Chondrocyte (in vitro differentiated cells): Measurements from ENCODE around the gene AKAP8. TPM values are rescaled to one million over a fixed set of nuclear protein-coding genes. Genes with fewer than 3 reads are reported as not detected.
"Not testable (repeated sequence)": the region's sequence is repeated elsewhere in the genome, so short reads cannot be mapped to it uniquely, and the experiment has no call there.

Experiments
- DNase-seq: peaks from one replicate; pipeline ENCODE4 v3.0.0; 2021; ENCODE audit warnings: mixed read lengths, low spot score
- H3K27ac Mint-ChIP-seq: one replicate; pipeline ENCODE4 v1.8.0; 2021; ENCODE audit warnings: mild to moderate bottlenecking, moderate library complexity, mixed read lengths; ENCODE audit not compliant: unreplicated experiment
- H3K27me3 Mint-ChIP-seq: 2 replicates; pipeline ENCODE4 v1.8.0; 2021; ENCODE audit warnings: low read depth, mixed read lengths
- H3K36me3 Mint-ChIP-seq: 2 replicates; pipeline ENCODE4 v1.8.0; 2021; ENCODE audit warnings: low read depth, mixed read lengths
- H3K4me1 Mint-ChIP-seq: 2 replicates; pipeline ENCODE4 v1.8.0; 2021; ENCODE audit warnings: low read depth, mild to moderate bottlenecking, mixed read lengths
- H3K4me3 Mint-ChIP-seq: one replicate; pipeline ENCODE4 v1.8.0; 2021; ENCODE audit warnings: mild to moderate bottlenecking, moderate library complexity, mixed read lengths; ENCODE audit not compliant: unreplicated experiment
- H3K9me3 Mint-ChIP-seq: 2 replicates; pipeline ENCODE4 v1.8.0; 2021; ENCODE audit warnings: low read depth, mixed read lengths
- total RNA-seq: library from RNA; stranded (reverse); gene quantifications from 3 replicates; pipeline ENCODE4 v1.2.1, GENCODE V29; 2021
- TF ChIP-seq, protein P1 (sequence below): fragments of 200-600 bp; sonication (generic); IDR thresholded peaks from 2 replicates; pipeline ENCODE4 v1.5.0; 2021; ENCODE audit warnings: antibody characterized with exemption, mild to moderate bottlenecking, moderate library complexity

Gene AKAP8
- total RNA-seq, 1 donor from 2014 or later: 23.5 TPM

DNA sequence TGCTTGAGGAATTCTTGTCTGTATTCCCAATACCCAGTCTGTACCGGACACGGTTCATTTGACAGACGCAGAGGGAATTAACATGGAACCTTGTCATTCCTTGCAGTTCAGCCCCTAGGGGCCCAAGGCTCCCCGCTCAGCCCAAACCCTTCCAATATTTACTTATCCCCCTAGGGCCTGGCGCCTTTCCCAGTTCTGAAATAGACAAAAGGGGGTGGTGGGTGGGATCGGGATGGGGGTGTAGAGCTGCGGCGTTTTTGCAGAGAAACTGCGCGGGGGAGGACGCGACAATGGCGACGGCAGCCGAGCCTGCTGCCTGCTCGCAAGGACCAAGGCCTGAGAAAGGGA, 38.6 kb upstream of the AKAP8 start:
- H3K9me3 Mint-ChIP-seq: no peaks in the 10 kb centered on the region
- peak overlapping the region; percentile 99 for H3K27ac Mint-ChIP-seq
- H3K4me3 Mint-ChIP-seq: peak overlapping the region; percentile 87
- TF ChIP-seq, protein P1, sequence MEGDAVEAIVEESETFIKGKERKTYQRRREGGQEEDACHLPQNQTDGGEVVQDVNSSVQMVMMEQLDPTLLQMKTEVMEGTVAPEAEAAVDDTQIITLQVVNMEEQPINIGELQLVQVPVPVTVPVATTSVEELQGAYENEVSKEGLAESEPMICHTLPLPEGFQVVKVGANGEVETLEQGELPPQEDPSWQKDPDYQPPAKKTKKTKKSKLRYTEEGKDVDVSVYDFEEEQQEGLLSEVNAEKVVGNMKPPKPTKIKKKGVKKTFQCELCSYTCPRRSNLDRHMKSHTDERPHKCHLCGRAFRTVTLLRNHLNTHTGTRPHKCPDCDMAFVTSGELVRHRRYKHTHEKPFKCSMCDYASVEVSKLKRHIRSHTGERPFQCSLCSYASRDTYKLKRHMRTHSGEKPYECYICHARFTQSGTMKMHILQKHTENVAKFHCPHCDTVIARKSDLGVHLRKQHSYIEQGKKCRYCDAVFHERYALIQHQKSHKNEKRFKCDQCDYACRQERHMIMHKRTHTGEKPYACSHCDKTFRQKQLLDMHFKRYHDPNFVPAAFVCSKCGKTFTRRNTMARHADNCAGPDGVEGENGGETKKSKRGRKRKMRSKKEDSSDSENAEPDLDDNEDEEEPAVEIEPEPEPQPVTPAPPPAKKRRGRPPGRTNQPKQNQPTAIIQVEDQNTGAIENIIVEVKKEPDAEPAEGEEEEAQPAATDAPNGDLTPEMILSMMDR: peak; percentile 17
- DNase-seq: no peak
- H3K36me3 Mint-ChIP-seq: peaks cover 10% of the 10 kb centered on the region
- H3K27me3 Mint-ChIP-seq: no peaks in the 10 kb centered on the region
- peaks cover 42% of the 10 kb centered on the region for H3K4me1 Mint-ChIP-seq

DNA sequence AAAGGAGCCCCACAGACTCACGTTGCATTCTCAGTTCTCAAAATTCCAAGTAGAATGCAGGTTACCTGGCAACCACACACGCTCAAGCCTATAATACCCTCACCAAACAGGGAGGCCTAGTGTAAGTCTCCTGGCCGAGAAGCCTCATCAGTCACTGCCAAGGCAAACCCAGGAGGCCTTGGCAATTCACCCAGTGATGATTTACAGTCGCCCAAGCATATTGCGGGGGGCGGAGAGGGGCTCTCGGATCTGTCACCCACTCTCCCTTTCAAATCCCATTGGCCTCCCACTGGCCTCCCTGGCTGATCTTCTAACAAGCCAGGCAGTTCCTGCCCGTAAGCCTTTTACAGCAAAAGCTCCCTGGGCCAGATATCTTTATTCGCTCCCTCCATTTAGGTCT, 38.1 kb upstream of the AKAP8 start:
- peak overlapping the region; percentile 99 for H3K27ac Mint-ChIP-seq
- no peaks in the 10 kb centered on the region for H3K9me3 Mint-ChIP-seq
- TF ChIP-seq, protein P1: no peak

DNA sequence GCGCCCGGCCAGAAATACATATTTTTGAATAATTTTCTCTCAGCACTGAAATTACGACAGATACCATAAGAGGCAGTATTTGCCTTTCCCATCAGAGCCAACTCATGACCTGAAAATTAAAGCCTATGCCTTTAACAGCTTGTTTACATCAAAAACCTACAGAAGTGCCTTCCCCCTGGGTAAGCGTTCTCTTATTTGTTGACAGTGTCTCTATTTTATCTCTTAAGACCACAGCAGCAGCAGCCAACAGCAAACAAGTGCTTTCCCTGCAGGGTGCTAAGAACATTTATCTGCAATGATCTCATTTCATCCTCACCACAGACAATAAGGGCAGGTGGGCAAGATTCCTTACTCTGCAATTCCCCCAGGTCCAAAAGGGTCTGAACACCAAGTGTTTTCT, 33.2 kb upstream of the AKAP8 start:
- peak overlapping the region; percentile 3 for H3K27ac Mint-ChIP-seq
- TF ChIP-seq, protein P1: peak; percentile 23
- H3K27me3 Mint-ChIP-seq: no peaks in the 10 kb centered on the region
- peaks cover 7% of the 10 kb centered on the region for H3K36me3 Mint-ChIP-seq
- H3K4me3 Mint-ChIP-seq: no peak overlapping the region
- no peaks in the 10 kb centered on the region for H3K9me3 Mint-ChIP-seq
- no peak for DNase-seq
- peaks cover 48% of the 10 kb centered on the region for H3K4me1 Mint-ChIP-seq

More for the DNA sequence above, 38.1 kb upstream of the AKAP8 start:
- DNase-seq: no peak
- peak overlapping the region; percentile 87 for H3K4me3 Mint-ChIP-seq
- no peaks in the 10 kb centered on the region for H3K27me3 Mint-ChIP-seq
- peaks cover 47% of the 10 kb centered on the region for H3K4me1 Mint-ChIP-seq
- peaks cover 7% of the 10 kb centered on the region for H3K36me3 Mint-ChIP-seq

DNA sequence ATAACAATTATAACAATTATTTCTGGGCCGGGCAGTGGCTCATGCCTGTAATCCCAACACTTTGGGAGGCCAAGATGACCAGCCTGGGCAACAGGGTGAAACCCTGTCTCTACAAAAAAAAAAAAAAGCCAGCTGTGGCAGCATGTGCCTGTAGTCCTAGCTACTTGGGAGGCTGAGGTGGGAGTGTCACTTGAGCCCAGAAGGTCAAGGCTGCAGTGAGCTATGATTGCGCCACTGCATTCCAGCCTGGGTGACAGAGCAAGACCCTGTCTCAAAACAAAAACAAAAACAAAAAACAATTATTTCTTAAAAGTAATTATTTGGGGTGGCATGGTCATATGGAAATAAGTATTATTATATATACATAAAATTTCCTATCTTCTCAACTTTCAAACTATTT, 31.8 kb upstream of the AKAP8 start:
- DNase-seq, H3K27me3 Mint-ChIP-seq, H3K36me3 Mint-ChIP-seq, H3K9me3 Mint-ChIP-seq, H3K4me3 Mint-ChIP-seq: not testable (repeated sequence)
- peaks cover 36% of the 10 kb centered on the region for H3K4me1 Mint-ChIP-seq
- H3K27ac Mint-ChIP-seq: peak overlapping the region; percentile 70

DNA sequence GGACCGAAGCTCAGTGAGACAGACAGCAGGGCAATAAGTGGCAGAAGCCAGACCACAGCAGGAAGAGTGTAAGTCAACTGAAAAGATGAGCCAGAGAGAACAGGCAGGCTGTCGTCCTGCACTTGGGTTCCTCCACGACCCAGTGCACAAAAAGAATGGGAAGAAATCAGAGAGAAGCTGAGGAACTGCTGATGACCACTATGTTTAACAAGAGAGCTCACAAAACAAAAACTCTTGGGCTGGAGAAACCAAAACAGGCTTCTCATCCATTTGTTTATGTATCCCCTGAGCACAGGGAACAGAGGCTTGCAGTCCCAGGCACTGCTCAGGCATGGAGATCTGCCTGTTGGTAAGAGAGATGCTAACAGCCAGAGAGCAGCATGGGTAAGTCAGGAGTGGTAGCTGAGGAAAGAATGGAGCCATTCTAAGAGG, 25.2 kb upstream of the AKAP8 start:
- DNase-seq: no peak
- Mint-ChIP-seq H3K4me1 (peaks cover 27% of the 10 kb centered on the region), H3K27me3 (no peaks in the 10 kb centered on the region), H3K9me3 (no peaks in the 10 kb centered on the region), H3K36me3 (peaks cover 11% of the 10 kb centered on the region), H3K4me3 (no peak overlapping the region), H3K27ac (peak overlapping the region; percentile 52)
- TF ChIP-seq, protein P1: no peak

DNA sequence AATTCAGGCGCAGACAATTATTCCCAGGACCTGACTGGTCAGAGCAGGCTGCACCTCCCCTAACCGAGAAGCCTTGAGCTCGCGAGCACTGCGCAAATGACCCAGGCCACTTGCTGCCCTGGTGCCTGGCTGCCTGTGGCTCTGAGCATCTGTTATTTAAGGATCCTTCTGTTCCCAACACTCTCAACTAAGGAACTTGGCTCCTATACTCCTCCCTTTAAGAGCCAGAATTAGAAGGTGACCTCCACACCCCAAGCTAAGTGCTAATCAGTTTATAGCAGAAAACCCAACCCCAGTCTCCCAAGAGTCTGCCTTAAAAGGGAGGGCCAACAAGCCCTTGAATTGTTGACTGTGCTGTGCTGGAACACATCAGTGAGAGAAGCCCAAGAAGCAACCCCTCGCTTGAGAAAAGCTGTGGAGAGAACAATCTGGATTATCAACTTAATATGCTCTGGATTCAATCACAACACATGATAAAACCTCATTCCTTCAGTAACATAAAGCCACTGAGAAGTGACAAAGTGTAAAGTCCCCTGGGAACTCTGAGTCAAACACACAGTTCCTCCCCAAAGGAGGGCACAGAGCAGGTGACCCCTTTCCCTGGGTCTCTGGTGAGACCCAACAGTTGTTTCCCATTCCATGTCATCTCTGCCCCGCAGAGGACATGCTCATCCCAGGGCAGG, 24.7 kb upstream of the AKAP8 start:
- H3K9me3 Mint-ChIP-seq: no peaks in the 10 kb centered on the region
- H3K4me1 Mint-ChIP-seq: peaks cover 25% of the 10 kb centered on the region
- TF ChIP-seq, protein P1: no peak
- peaks cover 9% of the 10 kb centered on the region for H3K36me3 Mint-ChIP-seq
- H3K27ac Mint-ChIP-seq: peak overlapping the region; percentile 52
- H3K4me3 Mint-ChIP-seq: no peak overlapping the region
- no peak for DNase-seq
- no peaks in the 10 kb centered on the region for H3K27me3 Mint-ChIP-seq
